Neural progenitor cell (in vitro differentiated cells): ENCODE measurements around the gene KCNN2. TPM values are rescaled to one million over a fixed set of nuclear protein-coding genes. Genes with fewer than 3 reads are reported as not detected.

Experiments used
- DNase-seq: peaks from one replicate; pipeline ENCODE4 v3.0.0-alpha.2; 2016; ENCODE audit warnings: low spot score
- H2AFZ ChIP-seq: fragments of 200-600 bp; sonication (generic); replicated peaks from 2 replicates; pipeline ENCODE4 v1.6.1; 2016; ENCODE audit warnings: antibody characterized with exemption
- H3F3A ChIP-seq: fragments of 200-600 bp; sonication (generic); 2 replicates; pipeline ENCODE4 v1.6.1; 2016; ENCODE audit warnings: antibody characterized with exemption, low read depth
- H3K27ac ChIP-seq: fragments of 200-600 bp; sonication (generic); 2 replicates; pipeline ENCODE4 v1.5.1; 2016; ENCODE audit warnings: mild to moderate bottlenecking
- H3K27me3 ChIP-seq: fragments of 200-600 bp; sonication (generic); 2 replicates; pipeline ENCODE4 v1.6.1; 2016; ENCODE audit warnings: mild to moderate bottlenecking, moderate library complexity
- H3K36me3 ChIP-seq: fragments of 200-600 bp; sonication (generic); 2 replicates; pipeline ENCODE4 v1.5.1; 2016
- H3K4me1 ChIP-seq: fragments of 200-600 bp; sonication (generic); 2 replicates; pipeline ENCODE4 v1.6.1; 2016; ENCODE audit warnings: mixed run types
- H3K4me2 ChIP-seq: fragments of 200-600 bp; sonication (generic); 2 replicates; pipeline ENCODE4 v1.6.1; 2016
- H3K4me3 ChIP-seq: fragments of 200-600 bp; sonication (generic); 2 replicates; pipeline ENCODE4 v1.5.1; 2016
- H3K79me2 ChIP-seq: fragments of 200-600 bp; sonication (generic); 2 replicates; pipeline ENCODE4 v1.6.1; 2016; ENCODE audit warnings: low read depth
- H3K9ac ChIP-seq: fragments of 200-600 bp; sonication (generic); 2 replicates; pipeline ENCODE4 v1.6.1; 2016
- H3K9me3 ChIP-seq: fragments of 200-600 bp; sonication (generic); 2 replicates; pipeline ENCODE4 v1.5.1; 2016; ENCODE audit warnings: low read depth
- H4K20me1 ChIP-seq: fragments of 200-600 bp; sonication (generic); 2 replicates; pipeline ENCODE4 v1.6.1; 2016; ENCODE audit warnings: low read depth
- H3K27ac Mint-ChIP-seq: 3 replicates; pipeline ENCODE4 v1.8.0; 2021; ENCODE audit warnings: mixed read lengths
- H3K27me3 Mint-ChIP-seq: 2 replicates; pipeline ENCODE4 v1.8.0; 2022; ENCODE audit warnings: low read depth, mild to moderate bottlenecking, inconsistent platforms, moderate library complexity, mixed read lengths; ENCODE audit not compliant: insufficient read depth
- H3K36me3 Mint-ChIP-seq: 3 replicates; pipeline ENCODE4 v1.8.0; 2021; ENCODE audit warnings: mixed read lengths
- H3K4me1 Mint-ChIP-seq: 3 replicates; pipeline ENCODE4 v1.8.0; 2021; ENCODE audit warnings: mixed read lengths
- H3K4me3 Mint-ChIP-seq: 3 replicates; pipeline ENCODE4 v1.8.0; 2021; ENCODE audit warnings: mild to moderate bottlenecking, moderate library complexity, mixed read lengths
- H3K9me3 Mint-ChIP-seq: 3 replicates; pipeline ENCODE4 v1.8.0; 2020; ENCODE audit warnings: mixed read lengths
- EZH2 ChIP-seq: fragments of 200-600 bp; sonication (generic); IDR thresholded peaks from 2 replicates; pipeline ENCODE4 v1.6.1; 2017; ENCODE audit warnings: antibody characterized with exemption, mild to moderate bottlenecking, moderate library complexity
- EZH2phosphoT487 ChIP-seq: fragments of 200-600 bp; sonication (generic); IDR thresholded peaks from 2 replicates; pipeline ENCODE4 v1.6.1; 2017; ENCODE audit warnings: antibody characterized with exemption
- total RNA-seq: library from RNA; depleted of rRNA; stranded (reverse); fragments of >200 nt; gene quantifications from 2 replicates; pipeline ENCODE4 v1.2.3, GENCODE V29; 2015; ENCODE audit warnings: low replicate concordance
- TF ChIP-seq, protein P1 (sequence below): fragments of 200-600 bp; sonication (generic); IDR thresholded peaks from 2 replicates; pipeline ENCODE4 v1.5.1; 2017; ENCODE audit warnings: antibody characterized with exemption, mild to moderate bottlenecking

KCNN2 gene
- total RNA-seq, 1 donor from 2014 or later = 5.2 TPM

DNA sequence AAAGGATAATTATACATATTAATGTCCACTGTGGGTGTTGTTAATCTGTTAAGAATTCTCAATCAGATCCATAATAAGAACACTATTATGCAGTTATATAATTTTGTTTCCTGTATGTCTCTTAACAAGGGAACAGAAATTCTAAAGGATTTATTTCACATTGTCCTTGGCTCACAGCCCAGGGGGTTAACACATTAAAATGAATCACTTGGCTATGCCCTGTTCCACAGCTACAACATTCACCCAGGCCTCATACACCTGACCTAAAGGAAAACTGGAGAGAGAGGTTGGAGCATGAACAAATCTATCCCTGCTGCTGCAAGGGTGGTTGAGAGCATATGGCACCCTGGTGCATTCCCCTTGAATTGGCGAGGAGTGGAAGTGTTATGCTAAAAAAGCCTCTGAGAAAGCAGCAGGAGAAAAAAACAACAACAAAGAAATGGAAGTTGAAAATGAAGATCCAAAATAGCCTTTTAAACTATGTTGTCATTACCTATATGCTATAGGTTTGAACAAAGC, 116.0 kb downstream of the KCNN2 start:
- Histone ChIP-seq H3K79me2 (no peaks in the 10 kb centered on the region), H3F3A (no peaks in the 10 kb centered on the region), H3K4me1 (no peaks in the 10 kb centered on the region), H3K4me3 (no peak overlapping the region), H3K9ac (no peak overlapping the region), H4K20me1 (no peaks in the 10 kb centered on the region), H3K36me3 (no peaks in the 10 kb centered on the region), H3K27me3 (no peaks in the 10 kb centered on the region), H3K27ac (no peak overlapping the region), H3K9me3 (no peaks in the 10 kb centered on the region), H2AFZ (no peak overlapping the region), H3K4me2 (no peak overlapping the region)
- no peak for DNase-seq
- Mint-ChIP-seq H3K4me1 (no peaks in the 10 kb centered on the region), H3K9me3 (no peaks in the 10 kb centered on the region), H3K27ac (no peak overlapping the region), H3K4me3 (no peak overlapping the region), H3K27me3 (no peaks in the 10 kb centered on the region), H3K36me3 (no peaks in the 10 kb centered on the region)
- TF ChIP-seq EZH2phosphoT487 = no peak
- TF ChIP-seq, protein P1, sequence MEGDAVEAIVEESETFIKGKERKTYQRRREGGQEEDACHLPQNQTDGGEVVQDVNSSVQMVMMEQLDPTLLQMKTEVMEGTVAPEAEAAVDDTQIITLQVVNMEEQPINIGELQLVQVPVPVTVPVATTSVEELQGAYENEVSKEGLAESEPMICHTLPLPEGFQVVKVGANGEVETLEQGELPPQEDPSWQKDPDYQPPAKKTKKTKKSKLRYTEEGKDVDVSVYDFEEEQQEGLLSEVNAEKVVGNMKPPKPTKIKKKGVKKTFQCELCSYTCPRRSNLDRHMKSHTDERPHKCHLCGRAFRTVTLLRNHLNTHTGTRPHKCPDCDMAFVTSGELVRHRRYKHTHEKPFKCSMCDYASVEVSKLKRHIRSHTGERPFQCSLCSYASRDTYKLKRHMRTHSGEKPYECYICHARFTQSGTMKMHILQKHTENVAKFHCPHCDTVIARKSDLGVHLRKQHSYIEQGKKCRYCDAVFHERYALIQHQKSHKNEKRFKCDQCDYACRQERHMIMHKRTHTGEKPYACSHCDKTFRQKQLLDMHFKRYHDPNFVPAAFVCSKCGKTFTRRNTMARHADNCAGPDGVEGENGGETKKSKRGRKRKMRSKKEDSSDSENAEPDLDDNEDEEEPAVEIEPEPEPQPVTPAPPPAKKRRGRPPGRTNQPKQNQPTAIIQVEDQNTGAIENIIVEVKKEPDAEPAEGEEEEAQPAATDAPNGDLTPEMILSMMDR = no peak
- TF ChIP-seq EZH2 = no peak

DNA sequence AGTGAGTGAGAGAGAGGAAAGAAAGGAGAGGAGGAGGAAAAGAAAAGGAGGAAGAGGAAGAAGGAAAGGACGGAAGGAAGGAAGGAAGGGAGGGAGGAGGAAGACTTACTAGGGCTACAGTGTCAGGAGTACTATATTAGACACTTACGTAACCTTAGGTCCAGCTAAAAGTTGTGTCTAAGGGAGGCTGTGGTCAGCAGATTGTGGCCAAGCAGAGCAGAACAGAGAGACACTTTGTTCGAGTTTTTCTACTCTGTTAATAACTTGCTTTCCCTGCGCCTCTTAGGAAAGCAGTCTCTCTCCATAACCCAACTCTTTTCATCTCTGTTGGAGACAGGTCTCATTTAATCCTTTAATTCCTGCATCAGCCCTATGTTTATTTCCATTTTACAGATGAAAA, 138.9 kb downstream of the KCNN2 start:
- H4K20me1 ChIP-seq = no peaks in the 10 kb centered on the region
- Mint-ChIP-seq H3K4me1 (no peaks in the 10 kb centered on the region), H3K9me3 (no peaks in the 10 kb centered on the region), H3K27ac (no peak overlapping the region), H3K36me3 (no peaks in the 10 kb centered on the region), H3K27me3 (no peaks in the 10 kb centered on the region), H3K4me3 (no peak overlapping the region)
- H3K4me2 ChIP-seq = no peak overlapping the region
- DNase-seq = no peak
- no peak for TF ChIP-seq EZH2phosphoT487
- no peak for TF ChIP-seq EZH2
- TF ChIP-seq, protein P1 = no peak
- H3K36me3 ChIP-seq = no peaks in the 10 kb centered on the region
- no peak overlapping the region for H3K9ac ChIP-seq
- no peak overlapping the region for H3K4me3 ChIP-seq
- H2AFZ ChIP-seq = no peak overlapping the region
- no peaks in the 10 kb centered on the region for H3K79me2 ChIP-seq
- no peaks in the 10 kb centered on the region for H3K27me3 ChIP-seq
- no peak overlapping the region for H3K27ac ChIP-seq
- H3K4me1 ChIP-seq = no peaks in the 10 kb centered on the region
- H3F3A ChIP-seq = no peaks in the 10 kb centered on the region
- no peaks in the 10 kb centered on the region for H3K9me3 ChIP-seq

DNA sequence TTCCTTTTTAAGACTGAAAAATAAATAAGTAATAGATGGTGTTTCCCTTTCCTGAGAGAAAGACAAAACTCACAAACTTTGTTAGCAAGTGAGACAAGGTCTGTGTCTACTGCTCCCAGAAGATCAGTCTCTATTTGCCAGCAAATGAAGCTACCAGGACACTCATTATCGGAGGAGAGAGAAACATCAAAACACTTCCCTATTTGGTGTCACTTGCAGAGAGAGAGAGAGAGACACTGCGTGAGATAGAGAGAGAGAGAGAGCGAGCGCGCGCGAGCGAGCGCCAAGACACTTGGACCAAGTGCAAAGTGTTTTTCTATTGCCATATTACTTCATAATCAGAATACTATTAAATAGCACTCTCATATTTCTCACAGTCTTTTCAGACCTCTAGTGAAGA, 142.7 kb downstream of the KCNN2 start:
- Mint-ChIP-seq H3K27ac (no peak overlapping the region), H3K4me1 (no peaks in the 10 kb centered on the region), H3K9me3 (no peaks in the 10 kb centered on the region), H3K4me3 (no peak overlapping the region), H3K27me3 (no peaks in the 10 kb centered on the region), H3K36me3 (no peaks in the 10 kb centered on the region)
- no peak overlapping the region for H3K9ac ChIP-seq
- H3K4me3 ChIP-seq = no peak overlapping the region
- H3F3A ChIP-seq = no peaks in the 10 kb centered on the region
- no peak overlapping the region for H3K4me2 ChIP-seq
- DNase-seq = no peak
- H3K27ac ChIP-seq = no peak overlapping the region
- H3K27me3 ChIP-seq = no peaks in the 10 kb centered on the region
- TF ChIP-seq EZH2phosphoT487 (no peak), EZH2 (no peak)
- TF ChIP-seq, protein P1 = no peak
- H3K79me2 ChIP-seq = no peaks in the 10 kb centered on the region
- no peaks in the 10 kb centered on the region for H3K36me3 ChIP-seq
- no peaks in the 10 kb centered on the region for H3K4me1 ChIP-seq
- peak overlapping the region; percentile 56 for H2AFZ ChIP-seq
- H4K20me1 ChIP-seq = no peaks in the 10 kb centered on the region
- H3K9me3 ChIP-seq = no peaks in the 10 kb centered on the region
